HL-60 (cell line): Measurements from ENCODE around the gene FKBP7.

Source experiments
- CTCF ChIP-seq: IDR thresholded peaks from one replicate; pipeline ENCODE4 v1.5.1; 2011; ENCODE audit warnings: low read length, control low read depth, inconsistent platforms; ENCODE audit not compliant: insufficient read depth
- GABPA ChIP-seq: IDR thresholded peaks from 2 replicates; pipeline ENCODE4 v1.6.1; 2012; ENCODE audit warnings: low read depth

- peak; percentile 74 for TF ChIP-seq CTCF
- no peak for TF ChIP-seq GABPA
Observed at GRCh38 chr2:178478439-178479274, at the start of gene FKBP7.
